GM21447 (cell line): ENCODE results near the gene MEI1.
"Not testable (repeated sequence)": the region's sequence is repeated elsewhere in the genome, so short reads cannot be mapped to it uniquely, and the experiment has no call there.

ENCODE experiments used
- ATAC-seq: cut with Tn5 transposase; IDR thresholded peaks from one replicate; pipeline ENCODE4 v1.9.1; 2021; ENCODE audit not compliant: unreplicated experiment

MEI1 gene

DNA sequence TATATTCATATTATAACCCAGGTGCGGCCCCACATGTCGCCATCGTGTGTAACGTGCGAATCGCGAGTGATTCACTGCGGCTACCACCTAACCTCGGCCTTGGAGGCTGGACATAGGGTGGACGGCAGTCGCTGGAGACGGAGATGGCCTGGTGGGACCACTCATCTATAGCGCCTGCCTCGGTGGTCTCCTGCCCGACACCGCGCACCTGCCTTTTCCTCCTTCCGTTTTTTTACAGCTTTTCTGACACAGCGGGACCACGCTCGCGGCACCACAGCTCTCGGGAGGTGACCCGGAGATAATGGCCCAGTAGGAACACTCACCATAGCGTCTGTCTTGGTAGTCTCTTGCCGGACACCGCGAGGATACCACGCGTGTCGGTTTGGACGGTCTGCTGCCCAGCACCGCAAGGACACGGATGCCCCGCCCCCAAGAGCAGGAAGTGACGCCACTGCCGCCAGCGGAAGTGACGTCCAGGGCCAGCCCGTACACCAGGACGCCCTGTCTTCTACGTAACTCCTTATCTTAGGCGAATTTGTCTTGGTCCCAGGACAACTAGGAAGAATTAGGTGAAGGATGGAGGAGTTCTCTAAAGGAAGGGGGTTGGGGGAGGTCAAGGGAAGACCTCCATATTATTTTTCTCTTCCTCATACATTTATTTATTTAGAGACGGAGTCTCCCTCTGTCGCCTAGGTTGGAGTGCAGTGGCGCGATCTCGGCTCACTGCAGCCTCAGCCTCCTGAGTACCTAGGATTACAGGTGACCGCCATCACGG, 17.1 kb upstream of the MEI1 start:
- peak; percentile 63 for ATAC-seq

DNA sequence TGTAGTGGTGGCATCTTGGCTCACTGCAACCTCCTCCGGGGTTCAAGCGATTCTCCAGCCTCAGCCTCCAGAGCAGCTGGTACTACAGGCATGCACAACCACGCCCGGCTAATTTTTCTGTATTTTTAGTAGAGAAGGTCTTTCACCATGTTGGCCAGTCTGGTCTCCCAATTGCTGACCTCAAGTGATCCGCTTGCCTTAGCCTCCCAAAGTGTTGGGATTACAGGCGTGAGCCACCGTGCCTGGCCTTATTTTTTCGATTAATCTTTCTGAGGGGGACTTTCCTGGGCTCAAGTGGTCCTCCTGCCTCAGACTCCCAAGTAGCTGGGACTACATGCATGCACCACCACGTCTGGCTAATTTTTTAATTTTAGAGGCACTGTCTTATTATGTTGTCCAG, 16.3 kb upstream of the MEI1 start:
- no peak for ATAC-seq

DNA sequence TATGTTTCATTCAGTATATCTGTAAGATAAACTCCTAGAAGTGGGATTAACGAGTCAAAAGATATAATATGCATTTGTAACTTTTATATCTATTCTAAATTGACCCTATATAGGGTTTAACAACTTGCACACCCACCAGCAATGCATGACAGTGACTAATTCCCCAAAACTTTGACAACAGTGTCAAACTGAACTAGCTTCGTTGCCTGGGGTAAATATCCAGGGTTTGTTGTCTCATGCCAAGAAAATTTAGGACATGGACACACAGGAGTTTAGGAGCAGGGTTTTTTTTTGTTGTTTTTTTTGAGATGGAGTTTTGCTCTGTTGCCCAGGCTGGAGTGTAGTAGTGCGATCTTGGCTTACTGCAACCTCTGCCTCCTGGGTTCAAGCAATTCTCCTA, 15.7 kb upstream of the MEI1 start:
- ATAC-seq, result no peak

DNA sequence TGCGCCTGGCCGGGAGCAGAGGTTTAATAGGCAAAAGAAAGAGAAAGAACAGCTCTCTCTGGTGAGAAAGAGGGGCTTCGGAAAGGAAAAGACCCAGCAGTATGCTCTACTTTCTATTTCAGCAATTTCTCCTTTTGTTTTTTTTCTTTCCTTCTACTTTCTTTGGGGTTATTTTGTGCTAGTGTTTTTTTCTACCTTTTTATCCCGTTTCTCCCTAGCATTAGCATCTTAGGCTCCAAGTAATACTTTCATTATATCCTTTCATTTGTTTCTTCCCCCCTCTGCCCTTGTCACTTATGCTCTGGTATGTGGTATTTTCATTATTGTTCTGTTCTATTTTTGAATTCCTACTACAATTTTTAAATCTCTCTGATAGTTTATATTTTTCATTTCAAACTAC, 15.1 kb upstream of the MEI1 start:
- ATAC-seq, result no peak

DNA sequence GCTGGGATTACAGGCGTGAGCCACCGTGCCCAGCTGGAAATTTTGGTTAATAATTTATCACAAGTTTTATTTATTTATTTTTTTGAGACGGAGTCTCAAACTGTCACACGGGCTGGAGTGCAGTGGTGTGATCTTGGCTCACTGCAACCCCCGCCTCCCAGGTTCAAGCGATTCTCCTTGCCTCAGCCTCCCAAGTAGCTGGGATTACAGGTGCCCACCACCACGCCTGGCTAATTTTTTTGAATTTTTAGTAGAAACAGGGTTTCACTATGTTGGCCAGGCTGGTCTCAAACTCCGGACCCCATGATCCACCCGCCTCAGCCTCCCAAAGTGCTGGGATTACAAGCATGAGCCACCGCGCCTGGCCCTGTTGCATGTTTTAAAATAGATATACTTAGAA, 12.4 kb upstream of the MEI1 start:
- not testable (repeated sequence) for ATAC-seq

DNA sequence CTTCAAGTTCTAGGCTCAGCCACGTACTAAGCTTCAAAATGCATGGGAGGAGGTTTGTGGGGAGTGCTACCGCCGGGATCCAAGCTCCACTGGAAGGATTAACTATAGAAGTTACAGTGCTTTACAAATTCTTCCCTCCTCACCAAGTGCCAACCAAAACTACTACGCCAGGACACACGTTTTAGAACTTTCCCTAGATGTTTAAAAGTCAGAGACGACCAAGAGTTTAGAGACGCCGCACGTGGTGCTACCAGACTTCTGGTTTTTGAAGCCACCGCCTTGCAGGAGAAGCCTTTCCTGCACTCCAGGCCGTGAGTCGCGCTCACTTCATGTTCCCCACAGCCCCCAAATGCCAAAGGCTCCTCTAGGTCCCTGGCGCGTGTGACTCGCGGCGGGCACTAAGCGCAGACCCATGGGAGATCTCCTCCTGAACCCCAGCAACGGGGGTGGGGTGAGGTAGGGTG, 11.4 kb upstream of the MEI1 start:
- ATAC-seq, result no peak

DNA sequence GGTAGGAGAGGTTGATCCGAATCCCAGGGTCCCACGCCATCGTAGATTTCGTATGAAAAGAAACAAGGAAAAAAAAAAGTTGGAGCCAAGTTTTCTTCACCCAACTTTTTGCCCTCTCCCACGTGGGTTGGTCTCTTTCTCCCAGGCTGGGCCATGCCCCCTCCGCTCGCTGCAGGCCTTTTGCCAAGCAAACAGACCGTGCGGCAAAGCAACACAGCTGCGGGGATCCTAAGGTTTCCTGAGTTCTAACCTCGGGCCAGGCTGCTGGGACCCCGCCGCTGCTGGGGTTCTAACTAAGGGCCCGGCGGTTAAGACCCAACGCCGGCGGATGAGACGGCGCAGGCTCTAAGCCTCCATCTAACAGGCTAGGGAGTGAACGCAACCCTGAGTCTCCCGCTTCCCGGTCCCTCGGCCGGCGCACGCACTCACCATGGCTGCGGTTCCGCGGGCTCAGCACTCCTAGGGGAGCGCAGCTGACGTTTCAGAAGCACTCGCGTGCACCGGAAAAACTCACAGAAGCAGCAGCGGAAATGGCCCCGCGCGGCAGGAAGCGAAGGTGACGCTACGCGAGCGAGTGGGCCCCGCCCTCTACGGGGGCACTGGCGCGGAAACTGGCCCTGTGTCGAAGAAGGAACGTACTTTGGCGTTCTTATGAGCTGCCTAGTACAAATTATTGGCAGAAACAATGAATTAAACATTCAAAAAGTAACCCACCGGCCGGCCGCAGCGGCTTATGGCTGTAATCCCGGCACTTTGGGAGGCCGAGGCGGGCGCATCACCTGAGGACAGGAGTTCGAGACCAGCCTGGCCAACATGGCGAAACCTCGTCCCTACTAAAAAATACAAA, 10.7 kb upstream of the MEI1 start, which contains the start of gene SNU13:
SNU13 (minus strand) TSS at position 503 of the 847 bp plus-strand sequence; CDS start at position 432, 71 bp downstream.
- peak; percentile 88 for ATAC-seq

DNA sequence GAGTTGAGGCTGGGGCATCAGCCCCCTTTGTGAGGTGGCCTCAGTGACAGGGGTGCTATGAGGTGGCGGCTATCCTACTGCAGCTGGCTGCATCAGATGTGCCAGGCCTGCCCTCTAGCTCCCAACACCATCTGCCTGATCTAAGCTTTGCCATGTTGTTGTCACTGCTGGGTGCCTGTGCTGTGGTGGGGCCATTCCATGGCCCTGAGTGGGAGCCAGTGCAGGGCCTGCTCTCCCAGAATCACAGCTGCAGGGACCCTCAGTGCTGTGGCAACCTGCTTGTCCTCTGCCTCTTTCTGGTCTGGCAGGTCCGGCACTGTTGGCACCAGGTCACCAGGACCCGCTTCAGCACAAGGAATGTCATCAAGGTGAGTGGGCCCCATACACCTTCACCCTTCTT, 8.8 kb upstream of the MEI1 start:
- no peak for ATAC-seq

DNA sequence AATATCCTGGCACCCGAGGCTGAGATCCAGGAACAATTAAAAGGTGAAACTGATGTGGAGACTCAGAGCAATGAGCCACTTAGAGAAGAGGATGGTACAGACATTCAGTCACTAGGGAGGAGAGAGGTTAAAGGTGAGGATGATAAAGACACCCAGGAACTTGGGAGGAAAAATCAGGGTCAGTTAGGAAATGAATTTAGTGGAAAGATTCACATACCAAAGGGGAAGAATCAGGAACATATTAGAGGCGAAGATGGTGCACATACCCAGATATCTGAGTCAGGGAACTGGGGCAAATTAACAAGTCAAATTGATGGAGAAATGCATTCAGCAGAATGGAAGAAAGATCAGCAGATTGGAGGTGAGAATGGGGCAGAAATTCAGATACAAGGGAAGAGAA, 4.1 kb upstream of the MEI1 start:
- no peak for ATAC-seq

DNA sequence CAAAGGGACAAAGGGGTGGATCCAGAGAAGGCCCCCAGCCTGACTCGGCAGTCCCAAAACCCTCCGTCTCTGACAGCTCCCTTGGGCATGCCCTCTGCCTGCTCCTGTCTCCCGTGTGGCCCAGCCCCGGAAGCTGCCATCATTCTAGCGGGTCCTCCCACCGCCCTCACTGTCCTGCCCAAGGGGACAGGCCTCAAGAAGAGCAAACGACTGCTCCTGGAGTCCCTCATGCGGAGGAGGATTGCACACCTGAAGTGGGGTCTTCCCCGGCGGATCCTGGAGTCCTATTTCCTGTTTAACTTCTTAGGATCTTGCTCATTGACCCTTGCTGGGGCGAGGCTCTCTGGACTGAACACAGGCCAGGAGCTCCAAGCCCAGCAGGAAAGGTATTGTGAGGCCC, 2.6 kb upstream of the MEI1 start:
- ATAC-seq, result no peak

DNA sequence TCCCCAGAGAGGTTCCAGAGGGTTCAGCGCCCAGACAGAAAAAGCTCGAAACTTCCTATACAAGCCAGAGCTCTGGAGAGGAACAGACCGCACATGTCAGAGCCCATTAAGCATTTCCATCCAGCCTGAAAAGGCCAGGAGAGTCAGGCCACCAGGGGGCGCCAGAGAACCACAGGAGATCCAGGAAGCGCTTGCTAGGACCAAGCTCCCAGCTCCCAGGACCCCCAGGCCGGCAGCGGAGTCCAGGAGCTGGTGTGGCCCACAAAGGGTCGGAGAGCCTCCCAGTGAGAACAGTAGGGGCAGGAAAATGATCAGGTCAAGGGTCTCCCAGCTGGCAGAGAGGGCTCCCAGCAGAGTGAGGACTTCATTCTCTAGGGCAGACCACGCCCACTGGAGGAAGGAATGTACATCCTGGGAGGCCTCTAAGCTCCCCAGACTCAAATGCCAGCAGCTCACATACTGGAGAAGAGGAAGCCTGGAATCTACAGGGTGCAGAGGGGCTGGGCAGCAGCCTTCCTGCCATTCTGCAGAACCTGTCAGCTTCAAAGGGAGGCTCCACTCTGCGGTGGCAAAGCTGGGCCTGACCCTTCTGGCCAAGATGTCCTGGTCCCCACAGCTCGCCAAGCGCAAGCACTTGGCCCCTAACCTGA, 2.1 kb upstream of the MEI1 start:
- ATAC-seq, result no peak

DNA sequence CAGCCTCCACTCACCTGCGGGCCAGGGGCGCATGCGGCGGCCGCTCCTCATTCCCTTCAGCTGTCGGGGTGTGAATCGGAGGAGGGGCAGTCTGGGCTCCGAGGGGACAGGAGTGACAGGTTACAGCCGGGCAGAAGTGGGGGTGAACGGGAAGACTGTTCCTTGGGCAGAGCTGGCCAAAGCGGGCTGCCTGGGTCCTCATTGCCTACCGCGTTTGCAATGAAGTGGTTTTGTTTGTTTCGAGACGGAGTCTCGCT, 733 bp downstream of the MEI1 start:
- ATAC-seq, result no peak

DNA sequence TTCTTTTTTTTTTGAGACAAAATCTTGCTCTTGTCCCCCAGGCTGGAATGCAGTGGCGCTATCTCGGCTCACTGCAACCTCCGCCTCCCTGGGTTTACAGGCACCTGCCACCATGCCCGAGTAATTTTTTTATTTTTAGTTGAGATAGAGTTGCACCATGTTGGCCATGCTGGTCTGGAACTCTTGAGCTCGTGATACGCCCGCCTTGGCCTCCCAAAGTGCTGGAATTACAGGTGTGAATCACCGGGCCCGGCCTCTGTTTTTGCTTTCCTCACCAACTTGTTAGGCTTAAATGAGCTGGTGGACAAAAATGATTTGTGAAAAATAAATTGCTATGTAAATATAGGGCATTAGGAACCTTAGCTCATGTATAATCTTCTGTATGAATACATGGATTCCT, 3.5 kb downstream of the MEI1 start:
- ATAC-seq, result no peak

DNA sequence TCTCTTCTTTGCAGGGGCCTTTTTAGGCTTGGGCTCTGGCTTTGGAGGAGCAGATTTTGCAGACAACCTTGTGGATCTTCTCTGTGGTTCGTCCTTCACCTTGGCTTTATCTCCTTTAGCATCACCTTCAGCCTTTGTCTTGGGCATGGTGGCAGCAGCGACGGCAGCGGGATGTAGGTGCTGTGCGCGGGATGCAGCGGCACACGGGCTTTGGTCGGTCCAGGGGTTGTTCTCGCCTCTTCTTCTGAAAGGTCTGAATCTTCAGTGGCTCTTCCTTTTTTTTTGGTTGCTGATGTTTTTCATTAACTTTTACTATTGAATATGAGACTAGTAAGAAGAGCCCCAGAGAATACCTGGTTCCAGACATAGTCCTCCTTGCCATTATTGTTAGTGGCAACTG, 10.0 kb downstream of the MEI1 start:
- no peak for ATAC-seq

DNA sequence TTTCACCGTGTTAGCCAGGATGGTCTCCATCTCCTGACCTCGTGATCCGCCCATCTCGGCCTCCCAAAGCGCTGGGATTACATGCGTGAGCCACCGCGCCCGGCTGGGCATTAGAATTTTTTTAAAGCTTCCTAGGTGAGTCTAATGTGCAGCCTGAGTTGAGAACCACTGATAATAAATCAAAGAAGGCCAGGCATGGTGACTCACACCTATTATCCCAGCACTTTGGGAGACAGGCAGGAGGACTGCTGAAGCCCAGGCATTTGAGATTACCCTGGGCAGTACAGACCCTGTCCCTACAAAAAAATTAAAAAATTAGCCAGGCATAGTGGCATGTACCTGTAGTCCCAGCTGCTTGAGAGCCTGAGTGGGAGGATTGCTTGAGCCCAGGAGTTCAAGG, 13.7 kb downstream of the MEI1 start:
- ATAC-seq, result no peak

DNA sequence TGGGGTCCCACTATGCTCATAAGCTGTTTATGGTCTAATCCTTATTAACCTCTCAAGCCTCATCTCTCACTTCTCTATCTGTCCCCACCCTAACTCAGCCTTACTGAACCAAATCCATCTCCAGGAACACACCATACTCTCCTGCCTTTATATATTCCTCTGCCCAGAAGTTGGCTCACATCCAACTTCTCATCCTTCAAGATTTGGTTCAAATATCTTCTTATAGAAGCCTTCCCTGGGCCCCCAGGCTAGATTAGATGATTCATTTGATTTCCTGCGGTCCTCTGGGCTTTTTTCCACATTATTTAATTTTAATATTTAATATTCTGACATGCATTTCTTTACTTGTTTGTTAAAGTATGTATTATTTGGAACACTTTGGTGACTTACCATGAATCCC, 23.2 kb downstream of the MEI1 start:
- ATAC-seq, result no peak

DNA sequence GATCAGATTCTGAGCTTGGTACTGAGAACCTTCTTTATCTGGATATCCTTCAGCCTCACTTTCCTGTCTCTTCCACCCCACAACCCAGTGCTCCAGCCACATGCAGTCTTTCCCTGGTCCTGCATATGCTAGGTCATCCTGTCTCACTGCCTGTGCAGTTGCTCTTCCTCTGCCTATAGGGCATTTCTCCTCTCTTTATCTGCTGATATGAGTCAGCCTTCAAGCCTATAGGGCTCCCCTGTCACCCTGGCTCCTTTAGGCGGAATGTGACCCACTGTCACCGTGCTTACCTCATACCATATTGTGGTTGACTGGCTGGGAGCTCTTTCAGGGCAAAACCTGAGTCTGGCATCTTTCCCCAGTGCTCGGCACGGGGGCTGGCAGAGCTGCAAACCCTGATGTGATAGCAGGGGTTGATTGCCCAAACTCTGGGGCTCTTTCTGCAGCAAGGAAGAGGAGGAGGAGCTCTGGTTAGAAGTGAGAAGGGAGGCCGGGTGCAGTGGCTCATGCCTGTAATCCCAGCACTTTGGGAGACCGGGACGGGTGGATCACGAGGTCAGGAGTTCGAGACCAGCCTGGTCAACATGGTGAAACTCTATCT, 26.3 kb downstream of the MEI1 start:
- no peak for ATAC-seq

DNA sequence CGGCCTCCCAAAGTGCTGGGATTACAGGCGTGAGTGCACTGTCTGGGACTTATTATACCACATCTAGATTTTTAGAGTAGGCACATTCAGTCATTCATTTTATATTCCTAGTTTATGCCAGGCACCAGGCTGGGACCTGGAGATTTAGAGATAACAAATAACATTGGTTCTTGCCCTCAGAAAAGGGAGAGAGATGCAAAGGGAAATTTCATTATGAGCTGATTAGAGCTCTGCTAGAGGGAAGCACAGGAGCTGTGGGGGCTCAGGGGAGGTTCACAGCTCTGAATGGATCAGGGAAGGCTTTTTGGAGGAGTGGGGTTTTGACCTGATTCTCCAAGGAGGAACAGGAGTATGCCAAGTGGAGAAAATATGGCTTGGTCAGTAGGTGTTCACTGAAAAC, 32.3 kb downstream of the MEI1 start:
- no peak for ATAC-seq

DNA sequence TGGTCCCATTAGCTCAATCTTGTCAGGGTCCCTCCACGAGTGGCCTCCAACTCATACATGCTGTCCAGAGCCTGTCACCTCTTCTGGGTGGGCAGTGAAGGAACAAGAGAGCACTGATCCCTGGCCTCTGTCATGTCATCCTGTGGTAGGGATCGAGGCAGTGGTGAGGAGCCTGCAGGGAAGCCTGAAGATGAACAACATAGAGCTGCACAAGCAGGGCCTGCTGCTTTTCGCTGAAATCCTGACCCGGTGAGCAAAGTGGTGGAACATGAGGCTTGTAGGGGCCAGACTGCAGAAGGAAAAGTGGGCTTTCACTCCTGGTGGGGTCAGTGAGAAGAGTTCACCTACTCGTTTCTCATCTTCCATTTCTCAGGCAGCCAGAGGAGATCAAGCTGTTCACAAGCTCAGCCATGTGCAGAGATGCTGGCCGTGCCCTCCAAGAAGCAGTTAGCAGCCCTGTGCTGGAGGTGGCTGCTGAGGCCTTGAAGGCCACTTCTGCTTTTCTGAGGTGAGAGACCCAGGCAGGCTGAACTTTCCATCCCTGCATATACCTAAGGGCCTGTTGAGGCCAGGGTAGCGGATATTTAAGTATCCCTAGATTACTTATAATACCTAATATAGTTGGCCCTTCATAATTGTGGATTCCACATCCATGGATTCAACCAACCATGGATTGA, 32.9 kb downstream of the MEI1 start:
- ATAC-seq, result no peak

DNA sequence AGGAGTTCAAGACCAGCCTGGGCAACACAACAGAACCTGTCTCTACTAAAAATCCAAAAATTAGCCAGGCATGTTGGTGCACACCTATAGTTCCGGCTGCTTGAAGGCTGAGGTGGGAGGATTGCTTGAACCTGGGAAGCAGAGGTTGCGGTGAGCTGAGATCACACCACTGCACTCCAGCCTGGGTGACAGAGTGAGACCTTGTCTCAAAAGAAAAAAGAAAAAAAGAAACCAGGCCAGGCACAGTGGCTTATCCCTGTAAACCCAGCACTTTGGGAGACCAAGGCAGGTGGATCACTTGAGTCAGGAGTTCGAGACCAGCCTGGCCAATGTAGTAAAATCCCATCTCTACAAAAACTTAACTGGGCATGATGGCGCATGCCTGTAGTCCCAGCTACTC, 33.9 kb downstream of the MEI1 start:
- ATAC-seq, result not testable (repeated sequence)

DNA sequence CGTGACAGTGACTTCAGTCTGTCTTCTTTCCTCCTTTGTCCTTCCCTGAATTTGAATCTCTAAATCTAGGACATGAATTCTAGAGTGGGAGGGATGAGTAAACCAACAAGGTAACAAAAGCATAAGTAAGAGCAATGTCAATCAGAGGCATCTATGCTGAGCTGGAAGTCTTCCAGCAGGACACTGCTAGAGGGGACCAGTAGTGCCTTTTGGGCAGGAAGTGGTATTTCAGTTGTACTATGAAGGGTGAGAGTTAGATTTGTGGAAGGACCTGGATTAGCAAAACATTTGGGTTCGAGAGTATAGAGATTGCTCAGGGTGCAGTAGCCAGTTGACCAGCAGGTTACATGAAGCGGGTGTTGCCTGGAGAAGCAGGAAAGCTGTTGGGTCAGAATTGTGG, 40.3 kb downstream of the MEI1 start:
- no peak for ATAC-seq
